Testis (tissue), 3 donors: ENCODE measurements around the gene TBL1X. TPM values are rescaled to one million over a fixed set of nuclear protein-coding genes. Genes with fewer than 3 reads are reported as not detected.

Source experiments
- DNase-seq: peaks from one replicate; pipeline ENCODE4 v3.0.0-alpha.2; 2019
- H3K27ac ChIP-seq, 2 donors: fragments of 200-600 bp; sonication (generic); one replicate each; pipeline ENCODE4 v1.5.1; 2019
- H3K27me3 ChIP-seq: fragments of 200-600 bp; sonication (generic); one replicate; pipeline ENCODE4 v1.5.1; 2019
- H3K36me3 ChIP-seq: fragments of 200-600 bp; sonication (generic); one replicate; pipeline ENCODE4 v1.5.1; 2017; ENCODE audit warnings: low read depth; ENCODE audit errors: missing control alignments
- H3K4me1 ChIP-seq: fragments of 200-600 bp; sonication (generic); one replicate; pipeline ENCODE4 v1.5.1; 2019
- H3K4me3 ChIP-seq, 2 donors: fragments of 200-600 bp; sonication (generic); one replicate each; pipeline ENCODE4 v1.5.1; 2017 to 2019
- H3K9me3 ChIP-seq: fragments of 200-600 bp; sonication (generic); one replicate; pipeline ENCODE4 v1.5.1; 2017
- CTCF ChIP-seq, 3 experiments: fragments of 450-650 bp in 2 of 3; fragments of 200-600 bp in 1 of 3; sonication (generic) in 1 of 3; IDR thresholded peaks; one replicate each; pipeline ENCODE4 v1.5.1; 2016 to 2019; ENCODE audit warnings: antibody characterized with exemption in 3 of 3, mild to moderate bottlenecking in 2 of 3, moderate library complexity in 1 of 3
- POLR2A ChIP-seq: fragments of 450-650 bp; IDR thresholded peaks from one replicate; pipeline ENCODE4 v1.6.1; 2017; ENCODE audit warnings: antibody characterized with exemption, mild to moderate bottlenecking, moderate library complexity
- WGBS, 2 donors: methylation state at CpG; one replicate each; pipeline ENCODE4 v1.1.5; 2018; 5-methylcytosine and 5-hydroxymethylcytosine counted together
- intact Hi-C: fragments of 100-400 bp; cut with DNase I; formaldehyde crosslinking; loops from one replicate; pipeline ENCODE4 v1.15.1; 2023; ENCODE audit warnings: low total_unique reads
- polyA plus RNA-seq: library from polyadenylated mRNA; stranded (reverse); fragments of 350-450 nt; fragmentation: Illumina TruSeq; extraction: RNeasy Lipid Tissue Mini Kit (QIAGEN cat#74804); gene quantifications from one replicate; pipeline ENCODE4 v1.2.3, GENCODE V29; 2014; ENCODE audit warnings: low read depth, low replicate concordance; ENCODE audit not compliant: insufficient read depth
- total RNA-seq, 2 donors: library from RNA; depleted of rRNA; stranded (reverse); fragments of >200 nt; gene quantifications; one replicate each; pipeline ENCODE4 v1.2.3, GENCODE V29; 2016

The TBL1X gene
- total and polyA plus RNA-seq, 3 donors from 2014 or later, result 24.0 to 69.2 (median 48.1) TPM

DNA sequence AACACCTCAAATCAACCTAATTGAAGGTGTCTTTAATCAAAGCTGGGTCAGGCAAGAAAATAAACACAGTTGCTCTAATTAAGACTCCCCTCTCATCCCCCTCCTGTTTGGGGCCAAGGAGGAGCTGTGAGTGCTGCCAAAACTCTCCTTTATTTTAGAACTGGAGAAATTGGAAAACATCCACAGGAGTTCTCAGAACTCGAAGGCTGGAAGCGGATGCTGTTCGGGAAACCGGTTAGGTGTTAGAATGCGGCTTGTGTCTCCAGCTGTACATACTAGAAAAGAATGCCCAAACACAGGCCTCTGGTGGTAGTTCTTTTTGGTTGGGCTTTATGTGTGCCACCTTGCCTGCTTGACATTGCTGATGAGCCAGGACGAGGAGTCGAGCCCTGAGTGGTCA is 182.6 kb downstream of the TBL1X start:
- Histone ChIP-seq H3K27ac (no peak overlapping the region), H3K27me3 (no peaks in the 10 kb centered on the region), H3K4me3 (no peak overlapping the region), H3K36me3 (no peaks in the 10 kb centered on the region), H3K4me1 (no peaks in the 10 kb centered on the region), H3K9me3 (no peaks in the 10 kb centered on the region)
- DNase-seq, result peak; percentile 20
- no peak for TF ChIP-seq CTCF (IDR thresholded peaks at IDR 0.05)
- no peak for TF ChIP-seq POLR2A
- intact Hi-C loops, result no loop called here
- WGBS, 2 donors, result 58 to 66% methylated on average over 5 to 7 of the region's 7 CpGs

DNA sequence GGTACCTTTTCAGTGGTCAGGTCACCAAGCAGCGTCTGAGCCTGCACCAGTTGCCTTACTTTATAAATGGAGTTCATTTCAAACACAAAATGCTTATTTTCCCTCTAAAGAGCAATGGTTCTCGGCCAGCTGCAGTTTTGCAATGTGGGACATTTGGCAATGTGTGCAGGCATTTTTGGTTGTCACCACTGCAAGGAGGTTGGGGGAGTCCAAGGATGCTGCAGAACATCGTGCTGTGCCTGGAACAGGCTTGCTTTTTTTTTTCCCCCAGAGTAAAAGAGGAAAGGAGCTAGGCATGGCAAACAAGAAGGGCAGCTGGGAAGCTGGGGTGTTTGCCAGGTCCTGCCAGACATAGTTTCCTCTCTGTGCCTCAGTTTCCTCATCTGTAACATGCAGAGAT is 185.2 kb downstream of the TBL1X start:
- intact Hi-C loops, result no loop called here
- H3K27ac ChIP-seq, result no peak overlapping the region

DNA sequence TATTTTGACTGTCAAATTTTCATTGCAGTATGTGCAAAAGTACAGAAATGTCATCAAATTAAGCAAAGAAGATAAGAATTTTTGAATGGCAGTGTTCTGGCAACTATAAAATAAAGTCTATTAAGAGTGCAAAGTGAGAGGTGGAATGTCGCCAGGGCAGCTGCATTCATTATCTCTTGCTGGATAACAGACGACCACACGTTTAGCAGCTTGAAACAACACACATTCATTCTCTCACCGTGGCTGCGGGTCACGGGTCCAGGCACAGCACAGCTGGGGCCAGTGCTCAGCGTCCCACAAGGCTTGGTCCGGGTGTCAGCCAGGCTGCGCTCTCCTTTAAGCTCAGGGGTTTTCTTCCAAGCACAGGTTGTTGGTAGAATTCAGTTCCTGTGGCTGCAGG is 186.9 kb downstream of the TBL1X start:
- Histone ChIP-seq H3K27ac (no peak overlapping the region), H3K4me3 (no peak overlapping the region), H3K4me1 (no peaks in the 10 kb centered on the region), H3K27me3 (no peaks in the 10 kb centered on the region), H3K9me3 (no peaks in the 10 kb centered on the region), H3K36me3 (no peaks in the 10 kb centered on the region)
- peak; percentile 31 for DNase-seq
- 17 to 32% methylated on average over 3 to 9 of the region's 9 CpGs for WGBS, 2 donors
- intact Hi-C loops, result no loop called here
- TF ChIP-seq CTCF (IDR thresholded peaks at IDR 0.05) (no peak), POLR2A (no peak)

More for the DNA sequence above, 185.2 kb downstream of the TBL1X start:
- no peak for TF ChIP-seq POLR2A
- no peak for TF ChIP-seq CTCF (IDR thresholded peaks at IDR 0.05)
- WGBS, 2 donors, result 50 to 58% methylated on average over 3 of the region's 3 CpGs
- H3K36me3 ChIP-seq, result no peaks in the 10 kb centered on the region
- H3K4me1 ChIP-seq, result no peaks in the 10 kb centered on the region
- DNase-seq, result no peak
- H3K9me3 ChIP-seq, result no peaks in the 10 kb centered on the region
- H3K27me3 ChIP-seq, result no peaks in the 10 kb centered on the region
- H3K4me3 ChIP-seq, result no peak overlapping the region

GRCh38 chrX:9654929-9655328 is 190.1 kb downstream of the TBL1X start:
- DNase-seq, result no peak
- H3K36me3 ChIP-seq, result no peaks in the 10 kb centered on the region
- no peak for TF ChIP-seq POLR2A
- no peak for TF ChIP-seq CTCF (IDR thresholded peaks at IDR 0.05)
- H3K27ac ChIP-seq, result no peak overlapping the region
- no peaks in the 10 kb centered on the region for H3K4me1 ChIP-seq
- H3K4me3 ChIP-seq, result no peak overlapping the region
- WGBS, 2 donors, result 82 to 98% methylated on average over 13 of the region's 13 CpGs
- H3K27me3 ChIP-seq, result no peaks in the 10 kb centered on the region
- intact Hi-C loops, result no loop called here
- H3K9me3 ChIP-seq, result no peaks in the 10 kb centered on the region

- Histone ChIP-seq H3K4me1 (no peaks in the 10 kb centered on the region), H3K9me3 (no peaks in the 10 kb centered on the region), H3K27me3 (no peaks in the 10 kb centered on the region), H3K4me3 (no peak overlapping the region), H3K36me3 (no peaks in the 10 kb centered on the region), H3K27ac (no peak overlapping the region)
- 30 to 61% methylated on average over 2 to 5 of the region's 6 CpGs for WGBS, 2 donors
- TF ChIP-seq POLR2A (no peak), CTCF (IDR thresholded peaks at IDR 0.05) (no peak)
- no peak for DNase-seq
- intact Hi-C loops, result no loop called here
Measured at GRCh38 chrX:9656277-9656676, 191.4 kb downstream of the TBL1X start.
